ENCODE data around the gene SRGAP3. TPM values are rescaled to one million over a fixed set of nuclear protein-coding genes. Genes with fewer than 3 reads are reported as not detected.

The SRGAP3 gene
- polyA plus RNA-seq, 3 donors, result 0.27 to 1.3 (median 0.87) TPM

- Histone ChIP-seq H3K36me3 (replicated peaks in 1 of 2; ENCODE audit: control insufficient read depth in 1 of 2, insufficient read depth in 2 of 2, low read length in 2 of 2) (no peaks in the 10 kb centered on the region), H2AFZ (ENCODE audit: insufficient read depth, low read depth, low read length, poor library complexity, severe bottlenecking) (no peak overlapping the region), H4K20me1 (ENCODE audit: insufficient read depth, low read length) (no peaks in the 10 kb centered on the region), H3K4me1 (ENCODE audit: control insufficient read depth in 1 of 2, insufficient read depth in 2 of 2, low read length in 2 of 2) (no peaks in the 10 kb centered on the region), H3K79me2 (ENCODE audit: insufficient read depth, low read length) (no peaks in the 10 kb centered on the region), H3K4me2 (replicated peaks; ENCODE audit: extremely low read depth, low read length, poor library complexity, severe bottlenecking) (no peak overlapping the region), H3K4me3 (replicated peaks in 1 of 3; ENCODE audit: low read depth in 2 of 3, low read length in 3 of 3) (no peak overlapping the region), H3K9ac (ENCODE audit: insufficient read depth, low read length, poor library complexity, severe bottlenecking) (no peak overlapping the region), H3K27me3 (ENCODE audit: control insufficient read depth in 2 of 2, insufficient read depth in 2 of 2, low read length in 2 of 2) (no peaks in the 10 kb centered on the region), H3K27ac (ENCODE audit: low read depth in 1 of 2, low read length in 2 of 2) (no peak overlapping the region), H3K9me3 (replicated peaks in 1 of 2; ENCODE audit: control insufficient read depth in 1 of 2, insufficient read depth in 1 of 2, low read length in 2 of 2) (no peaks in the 10 kb centered on the region)
- H3K4me3 Mint-ChIP-seq, result no peak overlapping the region
- WGBS (ENCODE audit: insufficient coverage), result 95% methylated on average over 11 of the region's 17 CpGs
- H3K27ac Mint-ChIP-seq, result peak overlapping the region in 1 of 7 donors; percentile 40
- intact Hi-C loops (cut with micrococcal nuclease), result no loop called here
- no peaks in the 10 kb centered on the region for H3K36me3 Mint-ChIP-seq
- DNase-seq, result no peak
- TF ChIP-seq, protein P1, sequence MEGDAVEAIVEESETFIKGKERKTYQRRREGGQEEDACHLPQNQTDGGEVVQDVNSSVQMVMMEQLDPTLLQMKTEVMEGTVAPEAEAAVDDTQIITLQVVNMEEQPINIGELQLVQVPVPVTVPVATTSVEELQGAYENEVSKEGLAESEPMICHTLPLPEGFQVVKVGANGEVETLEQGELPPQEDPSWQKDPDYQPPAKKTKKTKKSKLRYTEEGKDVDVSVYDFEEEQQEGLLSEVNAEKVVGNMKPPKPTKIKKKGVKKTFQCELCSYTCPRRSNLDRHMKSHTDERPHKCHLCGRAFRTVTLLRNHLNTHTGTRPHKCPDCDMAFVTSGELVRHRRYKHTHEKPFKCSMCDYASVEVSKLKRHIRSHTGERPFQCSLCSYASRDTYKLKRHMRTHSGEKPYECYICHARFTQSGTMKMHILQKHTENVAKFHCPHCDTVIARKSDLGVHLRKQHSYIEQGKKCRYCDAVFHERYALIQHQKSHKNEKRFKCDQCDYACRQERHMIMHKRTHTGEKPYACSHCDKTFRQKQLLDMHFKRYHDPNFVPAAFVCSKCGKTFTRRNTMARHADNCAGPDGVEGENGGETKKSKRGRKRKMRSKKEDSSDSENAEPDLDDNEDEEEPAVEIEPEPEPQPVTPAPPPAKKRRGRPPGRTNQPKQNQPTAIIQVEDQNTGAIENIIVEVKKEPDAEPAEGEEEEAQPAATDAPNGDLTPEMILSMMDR (IDR thresholded peaks at IDR 0.05), result no peak
- H3K27me3 Mint-ChIP-seq (ENCODE audit: low read depth in 3 of 3), result peaks cover 0 to 2% (median 0%) of the 10 kb centered on the region in 3 donors
- peaks cover 8% of the 10 kb centered on the region for H3K4me1 Mint-ChIP-seq
- H3K9me3 Mint-ChIP-seq, result peaks cover 0 to 2% (median 0%) of the 10 kb centered on the region in 7 donors
Observed at GRCh38 chr3:9204253-9204992, 45.0 kb downstream of the SRGAP3 start.

GRCh38 chr3:9203317-9203716 lies 46.1 kb downstream of the SRGAP3 start:
- Mint-ChIP-seq H3K36me3 (no peaks in the 10 kb centered on the region), H3K4me3 (no peak overlapping the region), H3K4me1 (peaks cover 8% of the 10 kb centered on the region), H3K27me3 (ENCODE audit: low read depth in 3 of 3) (peaks cover 0 to 2% (median 0%) of the 10 kb centered on the region in 3 donors), H3K9me3 (peaks cover 0 to 2% (median 0%) of the 10 kb centered on the region in 7 donors), H3K27ac (peak overlapping the region in 1 of 7 donors; percentile 56)
- H3K36me3 ChIP-seq (replicated peaks in 1 of 2; ENCODE audit: control insufficient read depth in 1 of 2, insufficient read depth in 2 of 2, low read length in 2 of 2), result no peaks in the 10 kb centered on the region
- no peak overlapping the region for H2AFZ ChIP-seq (ENCODE audit: insufficient read depth, low read depth, low read length, poor library complexity, severe bottlenecking)
- H3K27ac ChIP-seq (ENCODE audit: low read depth in 1 of 2, low read length in 2 of 2), result no peak overlapping the region
- H3K4me1 ChIP-seq (ENCODE audit: control insufficient read depth in 1 of 2, insufficient read depth in 2 of 2, low read length in 2 of 2), result no peaks in the 10 kb centered on the region
- WGBS (ENCODE audit: insufficient coverage), result 50% methylated on average over 1 of the region's 2 CpGs
- H3K4me3 ChIP-seq (replicated peaks in 1 of 3; ENCODE audit: low read depth in 2 of 3, low read length in 3 of 3), result no peak overlapping the region
- no peak for DNase-seq
- intact Hi-C loops (cut with micrococcal nuclease), result no loop called here
- TF ChIP-seq, protein P1 (IDR thresholded peaks at IDR 0.05), result no peak
- H3K9ac ChIP-seq (ENCODE audit: insufficient read depth, low read length, poor library complexity, severe bottlenecking), result no peak overlapping the region
- no peaks in the 10 kb centered on the region for H3K27me3 ChIP-seq (ENCODE audit: control insufficient read depth in 2 of 2, insufficient read depth in 2 of 2, low read length in 2 of 2)
- no peak overlapping the region for H3K4me2 ChIP-seq (replicated peaks; ENCODE audit: extremely low read depth, low read length, poor library complexity, severe bottlenecking)
- no peaks in the 10 kb centered on the region for H3K9me3 ChIP-seq (replicated peaks in 1 of 2; ENCODE audit: control insufficient read depth in 1 of 2, insufficient read depth in 1 of 2, low read length in 2 of 2)
- H3K79me2 ChIP-seq (ENCODE audit: insufficient read depth, low read length), result no peaks in the 10 kb centered on the region
- no peaks in the 10 kb centered on the region for H4K20me1 ChIP-seq (ENCODE audit: insufficient read depth, low read length)

Measured in CD14-positive monocyte (primary cell).